Activated CD8-positive, alpha-beta memory T cell treated with anti-CD3 and anti-CD28 coated beads, Interleukin-2, amount 10 ng/mL, durations not matched to agents 7 days and 5 days (primary cell): Measurements from ENCODE around the gene RUNX3. TPM values are rescaled to one million over a fixed set of nuclear protein-coding genes. Genes with fewer than 3 reads are reported as not detected.

Source experiments
- ATAC-seq: fragments of 150-1000 bp; cut with Tn5 transposase; one replicate; pipeline ENCODE4 v1.10.0; 2021; ENCODE audit warnings: moderate library complexity
- CTCF ChIA-PET: fragments of 350-600 bp; sonication (Branson Sonifier 250); formaldehyde crosslinking; loops from one replicate; lab custom pipeline; 2021; ENCODE audit warnings: antibody characterized with exemption; lab: Charles Lee
- DNase-seq: peaks from one replicate; pipeline ENCODE4 v3.0.0-alpha.2; 2020
- H3K27ac Mint-ChIP-seq: one replicate; pipeline ENCODE4 v1.8.0; 2021; ENCODE audit warnings: mild to moderate bottlenecking, mixed read lengths
- H3K27me3 Mint-ChIP-seq: one replicate; pipeline ENCODE4 v1.8.0; 2021; ENCODE audit warnings: mixed read lengths
- H3K36me3 Mint-ChIP-seq: one replicate; pipeline ENCODE4 v1.8.0; 2021; ENCODE audit warnings: mild to moderate bottlenecking, mixed read lengths
- H3K4me1 Mint-ChIP-seq: one replicate; pipeline ENCODE4 v1.8.0; 2021; ENCODE audit warnings: mixed read lengths
- H3K4me3 Mint-ChIP-seq: one replicate; pipeline ENCODE4 v1.8.0; 2021; ENCODE audit warnings: mild to moderate bottlenecking, moderate library complexity, mixed read lengths
- H3K9me3 Mint-ChIP-seq: one replicate; pipeline ENCODE4 v1.8.0; 2022; ENCODE audit warnings: low read depth, mixed read lengths
- total RNA-seq, 2 experiments: library from RNA; stranded (reverse); gene quantifications; one replicate each; pipeline ENCODE4 v1.2.3, GENCODE V29; 2021

RUNX3 gene
- total RNA-seq, 2 experiments from 2014 or later, result 224 to 246 TPM

- Mint-ChIP-seq H3K9me3 (no peaks in the 10 kb centered on the region), H3K27ac (no peak overlapping the region), H3K4me1 (peaks cover 7% of the 10 kb centered on the region), H3K4me3 (no peak overlapping the region), H3K36me3 (no peaks in the 10 kb centered on the region), H3K27me3 (peaks cover 52% of the 10 kb centered on the region)
- CTCF ChIA-PET, result interaction anchor here (1.0 to 1.4 kb wide), 3 partner anchors 171 to 295 kb away, joined by 3 to 4 read pairs (median 3); no protein-coding TSS in a partner anchor
- DNase-seq, result peak; percentile 38
- ATAC-seq, result no peak
These were observed 62.8 kb downstream of the RUNX3 start for GRCh38 chr1:24867084-24867870.

- DNase-seq, result peak; percentile 35
- Mint-ChIP-seq H3K4me3 (no peak overlapping the region), H3K9me3 (no peaks in the 10 kb centered on the region), H3K27me3 (peaks cover 49% of the 10 kb centered on the region), H3K36me3 (no peaks in the 10 kb centered on the region), H3K4me1 (peaks cover 7% of the 10 kb centered on the region), H3K27ac (no peak overlapping the region)
- no peak for ATAC-seq
- CTCF ChIA-PET, result interaction anchor here (1.1 kb wide), 1 partner anchor 283 kb away, joined by 3 read pairs; no protein-coding TSS in a partner anchor
These were observed 63.6 kb downstream of the RUNX3 start for GRCh38 chr1:24866211-24867083.

GRCh38 chr1:24865587-24865986, 64.5 kb downstream of the RUNX3 start:
- no peak overlapping the region for H3K27ac Mint-ChIP-seq
- DNase-seq, result peak; percentile 14
- H3K4me1 Mint-ChIP-seq, result peaks cover 2% of the 10 kb centered on the region
- ATAC-seq, result no peak
- H3K4me3 Mint-ChIP-seq, result no peak overlapping the region
- H3K9me3 Mint-ChIP-seq, result no peaks in the 10 kb centered on the region
- CTCF ChIA-PET, result no interaction called here
- peaks cover 45% of the 10 kb centered on the region for H3K27me3 Mint-ChIP-seq
- H3K36me3 Mint-ChIP-seq, result no peaks in the 10 kb centered on the region

GRCh38 chr1:24865168-24865567, 64.9 kb downstream of the RUNX3 start:
- Mint-ChIP-seq H3K4me1 (no peaks in the 10 kb centered on the region), H3K36me3 (no peaks in the 10 kb centered on the region), H3K27me3 (peaks cover 45% of the 10 kb centered on the region), H3K4me3 (no peak overlapping the region), H3K9me3 (no peaks in the 10 kb centered on the region), H3K27ac (no peak overlapping the region)
- CTCF ChIA-PET, result no interaction called here
- no peak for ATAC-seq
- no peak for DNase-seq

- H3K27ac Mint-ChIP-seq, result no peak overlapping the region
- no peaks in the 10 kb centered on the region for H3K4me1 Mint-ChIP-seq
- CTCF ChIA-PET, result no interaction called here
- no peak for ATAC-seq
- no peaks in the 10 kb centered on the region for H3K36me3 Mint-ChIP-seq
- H3K27me3 Mint-ChIP-seq, result peaks cover 40% of the 10 kb centered on the region
- no peaks in the 10 kb centered on the region for H3K9me3 Mint-ChIP-seq
- no peak for DNase-seq
- no peak overlapping the region for H3K4me3 Mint-ChIP-seq
These were observed 65.7 kb downstream of the RUNX3 start for GRCh38 chr1:24864370-24864777.

DNA sequence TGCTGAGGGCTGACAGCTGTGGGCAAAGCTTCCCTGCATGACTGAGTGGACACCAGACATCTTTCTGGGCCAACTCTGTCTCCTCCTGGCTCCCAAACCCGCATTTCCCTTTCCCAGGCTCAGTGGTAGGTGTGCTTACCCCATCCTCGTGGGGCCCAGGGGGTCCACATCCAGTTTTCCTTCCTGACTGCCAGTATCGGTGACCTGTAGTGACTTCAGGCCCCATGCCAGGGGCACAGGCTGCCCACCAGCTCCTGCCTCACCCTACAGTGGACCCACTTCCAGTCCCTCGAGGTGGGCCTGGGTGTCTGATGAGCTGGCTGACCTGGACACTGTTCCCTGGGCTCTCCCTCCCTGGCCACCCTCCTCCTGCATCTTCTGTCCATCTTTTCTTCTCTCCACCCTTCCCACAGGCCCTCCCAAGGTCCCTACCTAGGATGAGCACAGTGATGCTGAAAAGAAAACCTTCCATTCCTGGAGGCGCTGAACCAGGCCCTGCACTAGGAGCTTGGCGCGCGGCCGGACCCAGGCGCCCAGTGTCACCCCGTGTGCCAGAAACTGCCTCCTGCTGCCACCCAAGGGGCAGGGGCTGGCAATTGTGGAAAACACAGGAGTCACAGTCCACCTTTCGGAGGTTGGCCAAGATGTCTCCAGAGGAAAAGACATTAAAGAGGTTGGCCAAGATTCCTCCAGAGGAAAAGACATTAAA, 67.1 kb downstream of the RUNX3 start:
- Mint-ChIP-seq H3K27me3 (peaks cover 40% of the 10 kb centered on the region), H3K9me3 (no peaks in the 10 kb centered on the region), H3K27ac (no peak overlapping the region), H3K4me3 (no peak overlapping the region), H3K36me3 (no peaks in the 10 kb centered on the region), H3K4me1 (no peaks in the 10 kb centered on the region)
- ATAC-seq (no peak), DNase-seq (no peak)
- CTCF ChIA-PET, result no interaction called here

GRCh38 chr1:24861821-24862727, 68.0 kb downstream of the RUNX3 start:
- DNase-seq (no peak), ATAC-seq (no peak)
- Mint-ChIP-seq H3K27ac (no peak overlapping the region), H3K36me3 (no peaks in the 10 kb centered on the region), H3K4me1 (peaks cover 5% of the 10 kb centered on the region), H3K9me3 (no peaks in the 10 kb centered on the region), H3K4me3 (no peak overlapping the region), H3K27me3 (peaks cover 37% of the 10 kb centered on the region)
- CTCF ChIA-PET, result interaction anchor here (2.2 kb wide), 1 partner anchor 13 kb away, joined by 4 read pairs; no protein-coding TSS in a partner anchor

- ATAC-seq (no peak), DNase-seq (no peak)
- H3K4me3 Mint-ChIP-seq, result no peak overlapping the region
- CTCF ChIA-PET, result interaction anchor here (1.1 to 2.2 kb wide), 3 partner anchors 10 to 15 kb away, joined by 3 to 4 read pairs (median 3); no protein-coding TSS in a partner anchor
- H3K27me3 Mint-ChIP-seq, result peaks cover 30% of the 10 kb centered on the region
- H3K4me1 Mint-ChIP-seq, result peaks cover 8% of the 10 kb centered on the region
- no peak overlapping the region for H3K27ac Mint-ChIP-seq
- H3K9me3 Mint-ChIP-seq, result no peaks in the 10 kb centered on the region
- no peaks in the 10 kb centered on the region for H3K36me3 Mint-ChIP-seq
These were observed 69.2 kb downstream of the RUNX3 start for GRCh38 chr1:24860841-24861240.

GRCh38 chr1:24859063-24860010, 70.7 kb downstream of the RUNX3 start:
- Mint-ChIP-seq H3K4me1 (peaks cover 13% of the 10 kb centered on the region), H3K4me3 (no peak overlapping the region), H3K36me3 (no peaks in the 10 kb centered on the region), H3K27ac (no peak overlapping the region), H3K27me3 (peaks cover 27% of the 10 kb centered on the region), H3K9me3 (no peaks in the 10 kb centered on the region)
- DNase-seq, result no peak
- CTCF ChIA-PET, result interaction anchor here (0.8 to 2.2 kb wide), 5 partner anchors 16 to 237 kb away, joined by 3 to 4 read pairs (median 3); no protein-coding TSS in a partner anchor
- no peak for ATAC-seq

DNA sequence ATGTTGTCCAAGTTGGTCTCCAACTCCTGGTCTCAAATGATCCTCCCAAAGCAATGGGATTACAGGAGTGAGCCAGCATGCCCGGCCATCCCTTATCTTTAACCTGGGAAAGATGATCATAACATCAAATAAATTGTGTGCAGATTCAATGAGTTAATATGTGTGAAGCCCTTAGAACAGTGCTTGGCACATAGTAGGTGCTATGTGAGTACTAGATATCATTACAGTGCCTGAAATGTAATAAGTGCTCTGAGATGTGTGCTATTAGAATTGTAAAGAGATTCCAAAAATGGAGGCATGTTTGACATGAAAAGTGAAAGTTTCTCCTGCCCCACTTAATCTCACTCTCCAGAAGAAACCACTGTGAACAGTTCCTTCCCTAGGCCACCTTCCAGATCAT, 71.8 kb downstream of the RUNX3 start:
- no peaks in the 10 kb centered on the region for H3K36me3 Mint-ChIP-seq
- no peak for ATAC-seq
- H3K4me1 Mint-ChIP-seq, result peaks cover 13% of the 10 kb centered on the region
- H3K4me3 Mint-ChIP-seq, result no peak overlapping the region
- no peaks in the 10 kb centered on the region for H3K9me3 Mint-ChIP-seq
- no peak for DNase-seq
- CTCF ChIA-PET, result interaction anchor here (0.7 to 1.6 kb wide), 3 partner anchors 10 to 270 kb away, joined by 3 to 6 read pairs (median 3); no protein-coding TSS in a partner anchor
- H3K27me3 Mint-ChIP-seq, result peaks cover 34% of the 10 kb centered on the region
- no peak overlapping the region for H3K27ac Mint-ChIP-seq

DNA sequence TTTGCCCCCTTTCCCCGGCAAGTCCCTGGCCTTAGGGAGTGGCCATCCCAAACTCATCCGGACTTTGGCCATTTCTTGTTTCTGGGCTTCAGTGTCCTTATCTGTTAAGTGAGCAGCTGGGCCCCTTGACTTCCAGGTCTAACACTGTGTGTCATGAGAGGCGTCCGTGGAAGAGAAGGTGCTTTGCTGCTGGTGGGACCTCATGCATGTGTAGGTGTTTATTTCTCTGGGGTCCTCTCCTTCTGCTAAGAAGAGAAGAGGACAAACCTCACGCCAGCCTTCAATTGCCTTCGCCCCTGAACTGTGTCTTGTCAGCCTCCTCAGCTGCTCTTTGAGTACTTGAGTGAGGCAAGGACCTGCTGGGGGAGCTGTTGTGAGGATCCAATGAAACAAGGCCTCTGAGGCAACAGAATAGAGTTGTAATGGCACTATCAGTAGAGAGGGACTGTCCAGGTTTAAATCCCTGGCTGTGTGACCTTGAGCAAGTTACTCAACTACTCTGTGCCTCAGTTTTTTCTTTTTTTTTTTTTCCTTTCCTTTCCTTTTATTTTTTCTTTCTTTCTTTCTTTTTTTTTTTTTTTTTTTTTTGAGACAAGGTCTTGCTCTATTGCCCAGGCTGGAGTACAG, 72.5 kb downstream of the RUNX3 start:
- ATAC-seq (no peak), DNase-seq (no peak)
- Mint-ChIP-seq H3K4me1 (peaks cover 13% of the 10 kb centered on the region), H3K4me3 (no peak overlapping the region), H3K36me3 (no peaks in the 10 kb centered on the region), H3K9me3 (no peaks in the 10 kb centered on the region), H3K27ac (no peak overlapping the region), H3K27me3 (peaks cover 39% of the 10 kb centered on the region)
- CTCF ChIA-PET, result interaction anchor here (0.7 to 1.6 kb wide), 3 partner anchors 10 to 271 kb away, joined by 3 to 6 read pairs (median 3); no protein-coding TSS in a partner anchor
